ENCODE results near the gene KIF2C.

Gene KIF2C

GRCh38 chr1:44718091-44718490 lies 21.5 kb upstream of the KIF2C start:
- H3K36me3 ChIP-seq (ENCODE audit: control insufficient read depth in 1 of 2, insufficient read depth in 2 of 2, low read length in 2 of 2), result no peaks in the 10 kb centered on the region

GRCh38 chr1:44719318-44719717 lies 20.3 kb upstream of the KIF2C start:
- Histone ChIP-seq H3K27ac (ENCODE audit: low read depth, low read length) (no peak overlapping the region), H3K4me3 (ENCODE audit: low read depth in 1 of 2, low read length in 2 of 2) (no peak overlapping the region), H3K9ac (ENCODE audit: low read depth in 1 of 2, low read length in 2 of 2) (no peak overlapping the region), H3K36me3 (ENCODE audit: control insufficient read depth in 1 of 2, insufficient read depth in 2 of 2, low read length in 2 of 2) (no peaks in the 10 kb centered on the region), H3K27me3 (ENCODE audit: control insufficient read depth in 1 of 2, insufficient read depth in 2 of 2, low read length in 2 of 2) (no peaks in the 10 kb centered on the region), H3K9me3 (ENCODE audit: control insufficient read depth in 1 of 2, low read length in 2 of 2) (no peaks in the 10 kb centered on the region), H3K4me1 (ENCODE audit: control insufficient read depth in 1 of 2, insufficient read depth in 2 of 2, low read length in 2 of 2) (peaks cover 6 to 32% of the 10 kb centered on the region in 2 donors)

More at GRCh38 chr1:44718091-44718490, 21.5 kb upstream of the KIF2C start:
- Histone ChIP-seq H3K9ac (ENCODE audit: low read depth in 1 of 2, low read length in 2 of 2) (no peak overlapping the region), H3K4me3 (ENCODE audit: low read depth in 1 of 2, low read length in 2 of 2) (no peak overlapping the region), H3K27ac (ENCODE audit: low read depth, low read length) (no peak overlapping the region), H3K4me1 (ENCODE audit: control insufficient read depth in 1 of 2, insufficient read depth in 2 of 2, low read length in 2 of 2) (peaks cover 6 to 27% of the 10 kb centered on the region in 2 donors), H3K9me3 (ENCODE audit: control insufficient read depth in 1 of 2, low read length in 2 of 2) (no peaks in the 10 kb centered on the region), H3K27me3 (ENCODE audit: control insufficient read depth in 1 of 2, insufficient read depth in 2 of 2, low read length in 2 of 2) (no peaks in the 10 kb centered on the region)

GRCh38 chr1:44720281-44720680 lies 19.4 kb upstream of the KIF2C start:
- Histone ChIP-seq H3K36me3 (ENCODE audit: control insufficient read depth in 1 of 2, insufficient read depth in 2 of 2, low read length in 2 of 2) (no peaks in the 10 kb centered on the region), H3K9me3 (ENCODE audit: control insufficient read depth in 1 of 2, low read length in 2 of 2) (no peaks in the 10 kb centered on the region), H3K4me3 (ENCODE audit: low read depth in 1 of 2, low read length in 2 of 2) (no peak overlapping the region), H3K27me3 (ENCODE audit: control insufficient read depth in 1 of 2, insufficient read depth in 2 of 2, low read length in 2 of 2) (no peaks in the 10 kb centered on the region), H3K9ac (ENCODE audit: low read depth in 1 of 2, low read length in 2 of 2) (no peak overlapping the region), H3K27ac (ENCODE audit: low read depth, low read length) (no peak overlapping the region), H3K4me1 (ENCODE audit: control insufficient read depth in 1 of 2, insufficient read depth in 2 of 2, low read length in 2 of 2) (peaks cover 1 to 29% of the 10 kb centered on the region in 2 donors)

GRCh38 chr1:44721485-44722361 lies 17.9 kb upstream of the KIF2C start:
- H3K27ac ChIP-seq (ENCODE audit: low read depth, low read length), result peak overlapping the region; percentile 54
- H3K9me3 ChIP-seq (ENCODE audit: control insufficient read depth in 1 of 2, low read length in 2 of 2), result no peaks in the 10 kb centered on the region
- H3K4me3 ChIP-seq (ENCODE audit: low read depth in 1 of 2, low read length in 2 of 2), result no peak overlapping the region
- H3K4me1 ChIP-seq (ENCODE audit: control insufficient read depth in 1 of 2, insufficient read depth in 2 of 2, low read length in 2 of 2), result peaks cover 0 to 27% of the 10 kb centered on the region in 2 donors
- H3K27me3 ChIP-seq (ENCODE audit: control insufficient read depth in 1 of 2, insufficient read depth in 2 of 2, low read length in 2 of 2), result no peaks in the 10 kb centered on the region
- peak overlapping the region; percentile 1 to 24 for H3K9ac ChIP-seq (ENCODE audit: low read depth in 1 of 2, low read length in 2 of 2)
- no peaks in the 10 kb centered on the region for H3K36me3 ChIP-seq (ENCODE audit: control insufficient read depth in 1 of 2, insufficient read depth in 2 of 2, low read length in 2 of 2)

- Histone ChIP-seq H3K9ac (ENCODE audit: low read depth in 1 of 2, low read length in 2 of 2) (no peak overlapping the region), H3K4me3 (ENCODE audit: low read depth in 1 of 2, low read length in 2 of 2) (peak overlapping the region in 1 of 2 donors; percentile 32), H3K27me3 (ENCODE audit: control insufficient read depth in 1 of 2, insufficient read depth in 2 of 2, low read length in 2 of 2) (no peaks in the 10 kb centered on the region), H3K27ac (ENCODE audit: low read depth, low read length) (no peak overlapping the region), H3K9me3 (ENCODE audit: control insufficient read depth in 1 of 2, low read length in 2 of 2) (no peaks in the 10 kb centered on the region), H3K4me1 (ENCODE audit: control insufficient read depth in 1 of 2, insufficient read depth in 2 of 2, low read length in 2 of 2) (peaks cover 0 to 20% of the 10 kb centered on the region in 2 donors), H3K36me3 (ENCODE audit: control insufficient read depth in 1 of 2, insufficient read depth in 2 of 2, low read length in 2 of 2) (no peaks in the 10 kb centered on the region)
Observed at GRCh38 chr1:44723064-44723463, 16.6 kb upstream of the KIF2C start.

- Histone ChIP-seq H3K4me1 (ENCODE audit: control insufficient read depth in 1 of 2, insufficient read depth in 2 of 2, low read length in 2 of 2) (peaks cover 0 to 14% of the 10 kb centered on the region in 2 donors), H3K9me3 (ENCODE audit: control insufficient read depth in 1 of 2, low read length in 2 of 2) (no peaks in the 10 kb centered on the region), H3K9ac (ENCODE audit: low read depth in 1 of 2, low read length in 2 of 2) (no peak overlapping the region), H3K36me3 (ENCODE audit: control insufficient read depth in 1 of 2, insufficient read depth in 2 of 2, low read length in 2 of 2) (no peaks in the 10 kb centered on the region), H3K27ac (ENCODE audit: low read depth, low read length) (no peak overlapping the region), H3K4me3 (ENCODE audit: low read depth in 1 of 2, low read length in 2 of 2) (peak overlapping the region in 1 of 2 donors; percentile 32), H3K27me3 (ENCODE audit: control insufficient read depth in 1 of 2, insufficient read depth in 2 of 2, low read length in 2 of 2) (no peaks in the 10 kb centered on the region)
Observed at GRCh38 chr1:44723496-44724295, 15.9 kb upstream of the KIF2C start.

GRCh38 chr1:44724296-44724954 lies 15.2 kb upstream of the KIF2C start:
- Histone ChIP-seq H3K9me3 (ENCODE audit: control insufficient read depth in 1 of 2, low read length in 2 of 2) (no peaks in the 10 kb centered on the region), H3K27ac (ENCODE audit: low read depth, low read length) (no peak overlapping the region), H3K36me3 (ENCODE audit: control insufficient read depth in 1 of 2, insufficient read depth in 2 of 2, low read length in 2 of 2) (no peaks in the 10 kb centered on the region), H3K4me3 (ENCODE audit: low read depth in 1 of 2, low read length in 2 of 2) (no peak overlapping the region), H3K27me3 (ENCODE audit: control insufficient read depth in 1 of 2, insufficient read depth in 2 of 2, low read length in 2 of 2) (no peaks in the 10 kb centered on the region), H3K9ac (ENCODE audit: low read depth in 1 of 2, low read length in 2 of 2) (no peak overlapping the region), H3K4me1 (ENCODE audit: control insufficient read depth in 1 of 2, insufficient read depth in 2 of 2, low read length in 2 of 2) (peaks cover 0 to 18% of the 10 kb centered on the region in 2 donors)

- H3K27ac ChIP-seq (ENCODE audit: low read depth, low read length), result no peak overlapping the region
- H3K36me3 ChIP-seq (ENCODE audit: control insufficient read depth in 1 of 2, insufficient read depth in 2 of 2, low read length in 2 of 2), result no peaks in the 10 kb centered on the region
- no peaks in the 10 kb centered on the region for H3K27me3 ChIP-seq (ENCODE audit: control insufficient read depth in 1 of 2, insufficient read depth in 2 of 2, low read length in 2 of 2)
- H3K9me3 ChIP-seq (ENCODE audit: control insufficient read depth in 1 of 2, low read length in 2 of 2), result no peaks in the 10 kb centered on the region
- H3K9ac ChIP-seq (ENCODE audit: low read depth in 1 of 2, low read length in 2 of 2), result no peak overlapping the region
- peaks cover 0 to 18% of the 10 kb centered on the region in 2 donors for H3K4me1 ChIP-seq (ENCODE audit: control insufficient read depth in 1 of 2, insufficient read depth in 2 of 2, low read length in 2 of 2)
- H3K4me3 ChIP-seq (ENCODE audit: low read depth in 1 of 2, low read length in 2 of 2), result no peak overlapping the region
Observed at GRCh38 chr1:44724955-44725698, 14.5 kb upstream of the KIF2C start.

GRCh38 chr1:44730741-44731512 lies 8.7 kb upstream of the KIF2C start, which contains the start of gene RNU5D-1:
RNU5D-1 (minus strand) TSS chr1:44731170.
- Histone ChIP-seq H3K27ac (ENCODE audit: low read depth, low read length) (peak within 1 kb of the TSS; percentile 94), H3K4me3 (ENCODE audit: low read depth in 1 of 2, low read length in 2 of 2) (peak within 1 kb of the TSS; percentile 40 to 48), H3K9ac (ENCODE audit: low read depth in 1 of 2, low read length in 2 of 2) (peak within 1 kb of the TSS; percentile 45 to 69), H3K36me3 (ENCODE audit: control insufficient read depth in 1 of 2, insufficient read depth in 2 of 2, low read length in 2 of 2) (no peaks in the 10 kb centered on the region), H3K4me1 (ENCODE audit: control insufficient read depth in 1 of 2, insufficient read depth in 2 of 2, low read length in 2 of 2) (peaks cover 5 to 8% of the 10 kb centered on the region in 2 donors), H3K27me3 (ENCODE audit: control insufficient read depth in 1 of 2, insufficient read depth in 2 of 2, low read length in 2 of 2) (no peaks in the 10 kb centered on the region), H3K9me3 (ENCODE audit: control insufficient read depth in 1 of 2, low read length in 2 of 2) (no peaks in the 10 kb centered on the region)
